B cell (primary cell): ENCODE results near the gene MYH15. TPM values are rescaled to one million over a fixed set of nuclear protein-coding genes. Genes with fewer than 3 reads are reported as not detected.

Experiments used
- ATAC-seq: fragments of 200-7000 bp; cut with Tn5 transposase; one replicate; pipeline ENCODE4 v1.10.0; 2021; ENCODE audit warnings: low read depth, mild to moderate bottlenecking, moderate number of reproducible peaks, moderate library complexity
- CTCF ChIA-PET: fragments of 350-600 bp; sonication (Branson Sonifier 250); formaldehyde crosslinking; loops from one replicate; lab custom pipeline; 2021; ENCODE audit warnings: antibody characterized with exemption, inconsistent platforms; lab: Charles Lee
- POLR2A ChIA-PET: fragments of 350-600 bp; sonication (Branson Sonifier 250); formaldehyde crosslinking; loops from one replicate; lab custom pipeline; 2021; ENCODE audit warnings: antibody characterized with exemption; lab: Charles Lee
- DNase-seq: peaks from one replicate; pipeline ENCODE4 v3.0.0; 2013
- H2AFZ ChIP-seq: 2 replicates; pipeline ENCODE4 v1.6.1; 2012; ENCODE audit warnings: mild to moderate bottlenecking, low read depth, low read length; ENCODE audit not compliant: insufficient read depth, poor library complexity, severe bottlenecking
- H3K27ac ChIP-seq, 2 donors: 1 replicate in 1 of 2; 2 replicates in 1 of 2; pipeline ENCODE4 v1.5.1; 2012 to 2013; ENCODE audit warnings: low read length in 2 of 2, mild to moderate bottlenecking in 2 of 2, moderate library complexity in 1 of 2
- H3K27me3 ChIP-seq, 4 experiments: fragments of 200-600 bp in 1 of 4; sonication (generic) in 1 of 4; replicated peaks in 1 of 4; 1 replicate in 2 of 4; 2 replicates in 2 of 4; pipeline versions ENCODE4 v1.6.1 to v1.7.0; 2013 to 2016; ENCODE audit warnings: low read length in 3 of 4, mild to moderate bottlenecking in 2 of 4, mixed read lengths in 1 of 4, moderate library complexity in 1 of 4; ENCODE audit not compliant: insufficient read depth in 4 of 4, control insufficient read depth in 3 of 4; ENCODE audit errors: control extremely low read depth in 1 of 4
- H3K36me3 ChIP-seq, 2 experiments: replicated peaks in 1 of 2; 1 replicate in 1 of 2; 2 replicates in 1 of 2; pipeline versions ENCODE4 v1.6.1 to v1.7.1; 2013; ENCODE audit warnings: low read length in 1 of 2; ENCODE audit not compliant: insufficient read depth in 2 of 2, control insufficient read depth in 1 of 2; ENCODE audit errors: control extremely low read depth in 1 of 2, extremely low read depth in 1 of 2
- H3K4me1 ChIP-seq, 2 donors: fragments of 200-600 bp in 1 of 2; sonication (generic) in 1 of 2; 1 replicate in 1 of 2; 2 replicates in 1 of 2; pipeline versions ENCODE4 v1.5.1 to v1.6.1; 2013 to 2017; ENCODE audit warnings: low read length in 2 of 2; ENCODE audit not compliant: control insufficient read depth in 2 of 2, insufficient read depth in 2 of 2
- H3K4me2 ChIP-seq: replicated peaks from 2 replicates; pipeline ENCODE3; 2012; ENCODE audit warnings: mild to moderate bottlenecking, low read depth, low read length; ENCODE audit not compliant: poor library complexity, severe bottlenecking
- H3K4me3 ChIP-seq, 5 experiments: fragments of 200-600 bp in 1 of 5; sonication (generic) in 1 of 5; 1 replicate in 3 of 5; 2 replicates in 2 of 5; pipeline versions ENCODE4 v1.5.1 to v1.7.0; 2011 to 2016; ENCODE audit warnings: low read length in 4 of 5, mild to moderate bottlenecking in 4 of 5, low read depth in 2 of 5, control low read depth in 1 of 5, moderate library complexity in 1 of 5; ENCODE audit not compliant: insufficient read depth in 1 of 5; ENCODE audit errors: control extremely low read depth in 1 of 5, extremely low read depth in 1 of 5
- H3K79me2 ChIP-seq: fragments of 200-600 bp; sonication (generic); one replicate; pipeline ENCODE4 v1.6.0; 2016; ENCODE audit warnings: low read length; ENCODE audit not compliant: control insufficient read depth, insufficient read depth
- H3K9ac ChIP-seq: fragments of 200-600 bp; sonication (generic); 2 replicates; pipeline ENCODE4 v1.6.1; 2017; ENCODE audit warnings: mild to moderate bottlenecking, low read length, moderate library complexity
- H3K9me3 ChIP-seq, 3 donors: one replicate each; pipeline versions ENCODE4 v1.6.1 to v1.7.1; 2013; ENCODE audit warnings: low read length in 2 of 3; ENCODE audit not compliant: control insufficient read depth in 2 of 3, insufficient read depth in 1 of 3; ENCODE audit errors: control extremely low read depth in 1 of 3
- H4K20me1 ChIP-seq: 2 replicates; pipeline ENCODE4 v1.6.0; 2012; ENCODE audit warnings: mild to moderate bottlenecking, low read length; ENCODE audit not compliant: insufficient read depth, control insufficient read depth, poor library complexity, severe bottlenecking
- H3K27ac Mint-ChIP-seq: one replicate; pipeline ENCODE4 v1.8.0; 2021; ENCODE audit warnings: mixed read lengths
- H3K27me3 Mint-ChIP-seq: one replicate; pipeline ENCODE4 v1.8.0; 2021; ENCODE audit warnings: mixed read lengths
- H3K4me1 Mint-ChIP-seq: one replicate; pipeline ENCODE4 v1.8.0; 2021; ENCODE audit warnings: mixed read lengths
- H3K4me3 Mint-ChIP-seq: one replicate; pipeline ENCODE4 v1.8.0; 2021; ENCODE audit warnings: mixed read lengths
- H3K9me3 Mint-ChIP-seq: one replicate; pipeline ENCODE4 v1.8.0; 2022; ENCODE audit warnings: mixed read lengths; ENCODE audit not compliant: insufficient read depth
- EZH2 ChIP-seq: IDR thresholded peaks from 2 replicates; pipeline ENCODE4 v1.6.1; 2012; ENCODE audit warnings: borderline replicate concordance, low read depth, mild to moderate bottlenecking, moderate library complexity, low read length; ENCODE audit not compliant: insufficient read depth, poor library complexity, severe bottlenecking
- WGBS: methylation state at CpG from one replicate; pipeline ENCODE4 v1.1.5; 2013; ENCODE audit warnings: missing lambda C conversion rate; ENCODE audit not compliant: insufficient coverage; 5-methylcytosine and 5-hydroxymethylcytosine counted together
- intact Hi-C: fragments of 100-400 bp; cut with micrococcal nuclease; formaldehyde crosslinking; loops from one replicate; pipeline ENCODE4 v1.10.0; 2022
- polyA plus RNA-seq: library from polyadenylated mRNA; depleted of rRNA; stranded (reverse); fragments of >200 nt; gene quantifications from 2 replicates; pipeline ENCODE4 v1.2.3, GENCODE V29; 2012
- total RNA-seq, 2 donors: library from RNA; stranded (reverse); fragments of 120-200 nt in 1 of 2; gene quantifications; 1 replicate in 1 of 2; 2 replicates in 1 of 2; pipeline versions ENCODE4 v1.2.3 to v1.2.4, GENCODE V29; 2013 to 2022
- TF ChIP-seq, protein P1 (sequence below): fragments of 200-600 bp; IDR thresholded peaks from one replicate; pipeline ENCODE4 v1.8.0; 2022; ENCODE audit warnings: antibody characterized with exemption, mild to moderate bottlenecking

The MYH15 gene
- total and polyA plus RNA-seq, 2 donors (not counting 1 experiment from before 2014, with no cell fraction given): 0.06 TPM; not detected in 1

DNA sequence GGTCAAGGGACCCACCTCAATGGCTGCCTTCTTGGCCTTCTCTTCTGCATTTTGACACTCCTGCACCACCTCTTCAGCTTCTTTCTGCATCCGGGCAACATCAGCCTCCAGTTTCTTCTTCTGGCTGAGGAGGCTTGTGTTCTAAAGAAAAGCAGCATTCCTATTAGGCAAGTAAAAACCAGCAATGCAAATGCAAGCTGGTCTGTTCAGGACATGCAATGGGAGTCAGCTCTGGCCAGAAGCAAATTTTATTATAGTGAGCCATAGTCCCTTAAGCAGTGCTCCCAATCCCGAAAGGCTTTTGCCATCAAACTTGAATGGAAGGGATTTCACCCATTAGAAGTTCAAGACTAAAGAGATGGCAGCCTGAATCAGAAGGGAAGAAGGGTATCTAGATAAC is 116.4 kb downstream of the MYH15 start:
- H3K4me1 Mint-ChIP-seq: peaks cover 7% of the 10 kb centered on the region
- ChIA-PET POLR2A (no interaction called here), CTCF (interaction anchor here (1.3 kb wide), 1 partner anchor 12 kb away, joined by 4 read pairs; no protein-coding TSS in a partner anchor)
- H3K9me3 Mint-ChIP-seq: no peaks in the 10 kb centered on the region
- ATAC-seq (no peak), DNase-seq (no peak)
- intact Hi-C loops: no loop called here
- TF ChIP-seq EZH2: no peak
- TF ChIP-seq, protein P1, sequence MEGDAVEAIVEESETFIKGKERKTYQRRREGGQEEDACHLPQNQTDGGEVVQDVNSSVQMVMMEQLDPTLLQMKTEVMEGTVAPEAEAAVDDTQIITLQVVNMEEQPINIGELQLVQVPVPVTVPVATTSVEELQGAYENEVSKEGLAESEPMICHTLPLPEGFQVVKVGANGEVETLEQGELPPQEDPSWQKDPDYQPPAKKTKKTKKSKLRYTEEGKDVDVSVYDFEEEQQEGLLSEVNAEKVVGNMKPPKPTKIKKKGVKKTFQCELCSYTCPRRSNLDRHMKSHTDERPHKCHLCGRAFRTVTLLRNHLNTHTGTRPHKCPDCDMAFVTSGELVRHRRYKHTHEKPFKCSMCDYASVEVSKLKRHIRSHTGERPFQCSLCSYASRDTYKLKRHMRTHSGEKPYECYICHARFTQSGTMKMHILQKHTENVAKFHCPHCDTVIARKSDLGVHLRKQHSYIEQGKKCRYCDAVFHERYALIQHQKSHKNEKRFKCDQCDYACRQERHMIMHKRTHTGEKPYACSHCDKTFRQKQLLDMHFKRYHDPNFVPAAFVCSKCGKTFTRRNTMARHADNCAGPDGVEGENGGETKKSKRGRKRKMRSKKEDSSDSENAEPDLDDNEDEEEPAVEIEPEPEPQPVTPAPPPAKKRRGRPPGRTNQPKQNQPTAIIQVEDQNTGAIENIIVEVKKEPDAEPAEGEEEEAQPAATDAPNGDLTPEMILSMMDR: no peak
- Histone ChIP-seq H3K9me3 (no peaks in the 10 kb centered on the region), H3K36me3 (no peaks in the 10 kb centered on the region), H3K9ac (no peak overlapping the region), H3K4me1 (peaks cover 6 to 8% of the 10 kb centered on the region in 2 donors), H3K4me3 (no peak overlapping the region), H2AFZ (no peak overlapping the region), H4K20me1 (no peaks in the 10 kb centered on the region), H3K27me3 (no peaks in the 10 kb centered on the region), H3K79me2 (no peaks in the 10 kb centered on the region), H3K27ac (no peak overlapping the region), H3K4me2 (no peak overlapping the region)
- H3K27ac Mint-ChIP-seq: no peak overlapping the region
- WGBS: 100% methylated on average over 1 of the region's 2 CpGs
- H3K4me3 Mint-ChIP-seq: no peak overlapping the region
- H3K27me3 Mint-ChIP-seq: peaks cover 4% of the 10 kb centered on the region

DNA sequence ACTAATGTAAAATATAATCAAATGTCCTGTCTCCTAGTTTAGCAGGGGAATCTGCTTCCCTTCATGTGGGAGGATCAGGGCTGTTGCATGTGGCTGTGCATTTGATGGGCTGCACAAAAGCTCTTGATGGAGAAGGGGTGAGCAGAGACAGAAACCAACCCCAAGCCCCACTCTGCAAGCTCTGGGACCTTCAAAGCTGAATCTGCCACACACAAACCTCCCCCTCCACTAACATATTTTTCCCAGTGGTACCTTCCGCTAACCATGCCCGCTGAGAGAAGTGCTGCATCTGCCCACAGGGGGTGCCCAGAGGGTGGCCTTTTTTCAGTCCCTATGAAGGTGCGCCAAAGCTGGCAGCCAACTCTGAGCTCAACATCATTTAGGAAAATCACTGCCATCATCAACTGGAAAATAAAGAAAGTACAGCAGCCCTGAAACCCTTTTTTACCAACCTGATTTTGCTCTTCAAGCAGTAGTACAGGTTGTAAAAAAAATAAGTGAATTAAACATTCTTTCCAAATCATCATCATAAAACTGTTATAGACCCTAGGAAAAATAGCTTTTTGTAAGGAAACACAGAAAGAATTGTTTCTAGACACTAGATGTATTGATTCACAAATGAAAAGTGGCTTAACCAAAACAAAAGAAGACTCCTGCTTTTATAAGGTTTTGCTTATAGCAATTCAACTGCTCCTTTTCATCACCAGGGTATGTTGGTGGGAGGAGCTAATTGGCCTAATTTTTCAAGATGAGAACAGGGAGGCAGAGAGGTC is 117.1 kb downstream of the MYH15 start:
- Mint-ChIP-seq H3K9me3 (no peaks in the 10 kb centered on the region), H3K27ac (no peak overlapping the region), H3K4me3 (no peak overlapping the region), H3K4me1 (peaks cover 14% of the 10 kb centered on the region), H3K27me3 (peaks cover 4% of the 10 kb centered on the region)
- Histone ChIP-seq H4K20me1 (no peaks in the 10 kb centered on the region), H3K4me2 (no peak overlapping the region), H3K36me3 (no peaks in the 10 kb centered on the region), H3K79me2 (no peaks in the 10 kb centered on the region), H2AFZ (no peak overlapping the region), H3K4me3 (no peak overlapping the region), H3K27ac (no peak overlapping the region), H3K9me3 (no peaks in the 10 kb centered on the region), H3K27me3 (no peaks in the 10 kb centered on the region), H3K4me1 (peaks cover 13 to 15% of the 10 kb centered on the region in 2 donors), H3K9ac (no peak overlapping the region)
- ATAC-seq: no peak
- DNase-seq: no peak
- ChIA-PET CTCF (interaction anchor here (0.6 to 2.1 kb wide), 3 partner anchors 10 to 16 kb away, joined by 3 to 4 read pairs (median 4); no protein-coding TSS in a partner anchor), POLR2A (no interaction called here)
- intact Hi-C loops: no loop called here
- no peak for TF ChIP-seq EZH2
- TF ChIP-seq, protein P1: no peak
- 57% methylated on average over 2 of the region's 3 CpGs for WGBS
